Measurements from ENCODE around the gene SLC6A12. TPM values are rescaled to one million over a fixed set of nuclear protein-coding genes. Genes with fewer than 3 reads are reported as not detected.

The SLC6A12 gene
- total RNA-seq, 1 experiment from 2014 or later, result not detected

DNA sequence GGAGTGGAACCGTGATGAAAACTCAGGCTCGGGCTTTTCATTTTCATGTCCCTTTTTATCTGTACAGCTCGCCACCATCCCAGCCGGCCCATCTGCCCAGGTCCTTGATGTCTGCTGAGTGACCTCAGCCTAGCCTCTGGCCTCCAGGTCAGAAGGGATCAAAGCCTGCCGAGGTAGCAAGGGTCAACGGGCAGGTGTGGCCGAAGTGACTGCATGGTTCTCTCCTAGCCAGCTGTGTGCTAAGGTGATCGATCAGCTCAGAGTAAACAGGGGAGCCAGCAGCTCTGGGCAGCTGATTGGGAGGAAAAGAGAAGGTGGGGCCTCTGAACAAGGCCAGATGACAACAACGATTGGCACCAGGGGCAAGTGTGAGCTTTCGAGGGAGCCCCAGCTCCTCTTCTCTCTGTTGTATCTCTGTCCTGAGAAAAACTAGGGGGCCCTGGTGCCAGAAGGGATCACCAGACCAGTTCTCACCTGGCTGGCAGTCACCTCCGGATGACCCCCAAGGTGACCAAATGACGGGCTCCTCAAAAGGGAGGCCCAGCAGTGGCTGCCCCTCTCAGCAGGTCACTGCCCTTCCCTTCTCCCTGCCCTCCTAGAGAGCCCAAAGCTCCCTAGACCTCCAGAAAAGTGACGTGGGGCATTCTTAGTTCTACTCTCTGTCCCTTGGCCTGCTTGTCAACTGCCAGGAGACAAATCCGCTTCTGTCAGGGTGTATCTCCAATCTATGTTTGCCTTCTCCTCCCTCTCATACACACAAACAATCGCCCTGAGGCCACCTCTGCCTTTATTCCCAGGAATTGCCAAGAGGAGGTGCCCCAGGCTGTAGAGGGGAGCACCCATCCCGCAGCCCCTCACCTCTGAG is 3.4 kb downstream of the SLC6A12 start:
- H3K4me1 ChIP-seq (ENCODE audit: low read length), result peaks cover 11% of the 10 kb centered on the region
- H3K36me3 ChIP-seq (ENCODE audit: insufficient read depth, low read length), result no peaks in the 10 kb centered on the region
- no peaks in the 10 kb centered on the region for H3K27me3 ChIP-seq (ENCODE audit: low read length)
- H3K27ac ChIP-seq (ENCODE audit: low read length), result no peak overlapping the region
- no peaks in the 10 kb centered on the region for H3K79me2 ChIP-seq (ENCODE audit: low read length)
- no peaks in the 10 kb centered on the region for H3K9me2 ChIP-seq (replicated peaks; ENCODE audit: insufficient read depth, low read length)
- no peak overlapping the region for H3K9ac ChIP-seq (ENCODE audit: low read length)
- H3K9me3 ChIP-seq (ENCODE audit: low read length), result no peaks in the 10 kb centered on the region
- no peak overlapping the region for H3K4me2 ChIP-seq (ENCODE audit: low read depth, low read length, poor library complexity, severe bottlenecking)
- no peak overlapping the region for H2AFZ ChIP-seq (ENCODE audit: low read length)
- no peaks in the 10 kb centered on the region for H4K20me1 ChIP-seq (ENCODE audit: insufficient read depth, low read depth, low read length)
- H3K4me3 ChIP-seq (ENCODE audit: low read length), result no peak overlapping the region
- DNase-seq, result no peak

GRCh38 chr12:209851-210250 is 4.1 kb downstream of the SLC6A12 start:
- Histone ChIP-seq H2AFZ (ENCODE audit: low read length) (no peak overlapping the region), H3K4me1 (ENCODE audit: low read length) (peaks cover 11% of the 10 kb centered on the region), H3K9me3 (ENCODE audit: low read length) (no peaks in the 10 kb centered on the region), H3K27me3 (ENCODE audit: low read length) (no peaks in the 10 kb centered on the region), H3K4me2 (ENCODE audit: low read depth, low read length, poor library complexity, severe bottlenecking) (no peak overlapping the region), H3K9me2 (replicated peaks; ENCODE audit: insufficient read depth, low read length) (no peaks in the 10 kb centered on the region), H3K9ac (ENCODE audit: low read length) (no peak overlapping the region), H3K36me3 (ENCODE audit: insufficient read depth, low read length) (no peaks in the 10 kb centered on the region), H3K4me3 (ENCODE audit: low read length) (no peak overlapping the region), H3K27ac (ENCODE audit: low read length) (no peak overlapping the region), H3K79me2 (ENCODE audit: low read length) (no peaks in the 10 kb centered on the region), H4K20me1 (ENCODE audit: insufficient read depth, low read depth, low read length) (no peaks in the 10 kb centered on the region)
- DNase-seq, result no peak

GRCh38 chr12:209246-209645 is 4.7 kb downstream of the SLC6A12 start:
- Histone ChIP-seq H3K4me3 (ENCODE audit: low read length) (no peak overlapping the region), H3K79me2 (ENCODE audit: low read length) (no peaks in the 10 kb centered on the region), H3K4me1 (ENCODE audit: low read length) (peaks cover 11% of the 10 kb centered on the region), H3K27ac (ENCODE audit: low read length) (no peak overlapping the region), H3K36me3 (ENCODE audit: insufficient read depth, low read length) (no peaks in the 10 kb centered on the region), H3K9me2 (replicated peaks; ENCODE audit: insufficient read depth, low read length) (no peaks in the 10 kb centered on the region), H3K27me3 (ENCODE audit: low read length) (no peaks in the 10 kb centered on the region), H4K20me1 (ENCODE audit: insufficient read depth, low read depth, low read length) (no peaks in the 10 kb centered on the region), H3K9me3 (ENCODE audit: low read length) (no peaks in the 10 kb centered on the region), H3K9ac (ENCODE audit: low read length) (no peak overlapping the region), H2AFZ (ENCODE audit: low read length) (no peak overlapping the region), H3K4me2 (ENCODE audit: low read depth, low read length, poor library complexity, severe bottlenecking) (no peak overlapping the region)
- DNase-seq, result no peak

DNA sequence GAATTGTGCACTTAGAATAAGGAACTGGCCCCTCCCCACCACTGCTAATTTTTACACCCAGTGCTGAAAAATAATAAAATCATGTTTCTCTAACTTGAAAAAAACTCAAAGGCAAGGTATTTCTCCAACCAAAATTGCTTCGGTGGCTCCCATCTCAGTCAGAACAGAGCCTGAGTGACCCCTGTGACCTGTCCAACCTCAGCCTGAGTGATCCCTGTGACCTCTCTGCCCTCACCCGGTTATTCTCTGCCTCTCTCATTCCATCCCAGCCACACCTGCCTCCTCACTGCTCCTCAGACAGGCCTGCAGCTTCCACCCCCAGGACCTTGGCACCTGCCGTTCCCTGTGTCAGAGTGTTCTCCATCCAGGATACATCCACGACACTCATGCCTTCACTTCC is 5.1 kb downstream of the SLC6A12 start:
- H3K27me3 ChIP-seq (ENCODE audit: low read length), result no peaks in the 10 kb centered on the region
- H3K36me3 ChIP-seq (ENCODE audit: insufficient read depth, low read length), result no peaks in the 10 kb centered on the region

GRCh38 chr12:207804-208203 is 6.2 kb downstream of the SLC6A12 start:
- H3K79me2 ChIP-seq (ENCODE audit: low read length), result no peaks in the 10 kb centered on the region
- no peaks in the 10 kb centered on the region for H3K27me3 ChIP-seq (ENCODE audit: low read length)
- no peak overlapping the region for H3K9ac ChIP-seq (ENCODE audit: low read length)
- no peaks in the 10 kb centered on the region for H3K36me3 ChIP-seq (ENCODE audit: insufficient read depth, low read length)
- DNase-seq, result no peak
- H3K4me1 ChIP-seq (ENCODE audit: low read length), result peaks cover 5% of the 10 kb centered on the region
- H3K4me2 ChIP-seq (ENCODE audit: low read depth, low read length, poor library complexity, severe bottlenecking), result no peak overlapping the region
- H3K27ac ChIP-seq (ENCODE audit: low read length), result no peak overlapping the region
- H4K20me1 ChIP-seq (ENCODE audit: insufficient read depth, low read depth, low read length), result no peaks in the 10 kb centered on the region
- H3K9me2 ChIP-seq (replicated peaks; ENCODE audit: insufficient read depth, low read length), result no peaks in the 10 kb centered on the region
- no peaks in the 10 kb centered on the region for H3K9me3 ChIP-seq (ENCODE audit: low read length)
- no peak overlapping the region for H3K4me3 ChIP-seq (ENCODE audit: low read length)
- no peak overlapping the region for H2AFZ ChIP-seq (ENCODE audit: low read length)

More for the DNA sequence above, 5.1 kb downstream of the SLC6A12 start:
- Histone ChIP-seq H3K4me3 (ENCODE audit: low read length) (no peak overlapping the region), H3K4me2 (ENCODE audit: low read depth, low read length, poor library complexity, severe bottlenecking) (no peak overlapping the region), H3K79me2 (ENCODE audit: low read length) (no peaks in the 10 kb centered on the region), H4K20me1 (ENCODE audit: insufficient read depth, low read depth, low read length) (no peaks in the 10 kb centered on the region), H3K9me3 (ENCODE audit: low read length) (no peaks in the 10 kb centered on the region), H3K27ac (ENCODE audit: low read length) (no peak overlapping the region), H3K4me1 (ENCODE audit: low read length) (peaks cover 11% of the 10 kb centered on the region), H2AFZ (ENCODE audit: low read length) (no peak overlapping the region), H3K9me2 (replicated peaks; ENCODE audit: insufficient read depth, low read length) (no peaks in the 10 kb centered on the region), H3K9ac (ENCODE audit: low read length) (no peak overlapping the region)
- DNase-seq, result no peak

GRCh38 chr12:206746-207440 is 7.1 kb downstream of the SLC6A12 start:
- Histone ChIP-seq H4K20me1 (ENCODE audit: insufficient read depth, low read depth, low read length) (no peaks in the 10 kb centered on the region), H2AFZ (ENCODE audit: low read length) (no peak overlapping the region), H3K27ac (ENCODE audit: low read length) (no peak overlapping the region), H3K27me3 (ENCODE audit: low read length) (no peaks in the 10 kb centered on the region), H3K4me2 (ENCODE audit: low read depth, low read length, poor library complexity, severe bottlenecking) (no peak overlapping the region), H3K79me2 (ENCODE audit: low read length) (no peaks in the 10 kb centered on the region), H3K9me2 (replicated peaks; ENCODE audit: insufficient read depth, low read length) (no peaks in the 10 kb centered on the region), H3K9ac (ENCODE audit: low read length) (no peak overlapping the region), H3K4me1 (ENCODE audit: low read length) (no peaks in the 10 kb centered on the region), H3K9me3 (ENCODE audit: low read length) (no peaks in the 10 kb centered on the region), H3K4me3 (ENCODE audit: low read length) (no peak overlapping the region), H3K36me3 (ENCODE audit: insufficient read depth, low read length) (no peaks in the 10 kb centered on the region)
- DNase-seq, result no peak

DNA sequence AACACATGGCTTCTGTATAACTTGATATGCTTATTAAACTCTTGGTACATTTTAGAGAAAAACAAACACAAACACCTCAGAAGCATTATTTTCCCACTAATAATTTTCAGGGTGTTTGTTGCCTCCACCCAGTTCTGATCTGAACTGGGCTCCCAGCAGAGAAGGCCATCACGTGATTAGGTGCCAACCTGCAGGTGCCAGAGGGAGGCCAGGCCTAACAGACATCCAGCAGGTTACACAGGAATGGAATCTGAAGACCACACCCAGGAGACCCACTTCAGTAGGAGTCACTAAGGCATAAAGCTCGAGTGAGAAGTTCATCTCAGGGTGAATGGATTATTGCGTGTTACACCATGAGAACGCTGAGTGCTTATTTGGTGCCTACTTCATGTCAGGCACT is 8.9 kb downstream of the SLC6A12 start:
- no peak overlapping the region for H3K27ac ChIP-seq (ENCODE audit: low read length)

DNA sequence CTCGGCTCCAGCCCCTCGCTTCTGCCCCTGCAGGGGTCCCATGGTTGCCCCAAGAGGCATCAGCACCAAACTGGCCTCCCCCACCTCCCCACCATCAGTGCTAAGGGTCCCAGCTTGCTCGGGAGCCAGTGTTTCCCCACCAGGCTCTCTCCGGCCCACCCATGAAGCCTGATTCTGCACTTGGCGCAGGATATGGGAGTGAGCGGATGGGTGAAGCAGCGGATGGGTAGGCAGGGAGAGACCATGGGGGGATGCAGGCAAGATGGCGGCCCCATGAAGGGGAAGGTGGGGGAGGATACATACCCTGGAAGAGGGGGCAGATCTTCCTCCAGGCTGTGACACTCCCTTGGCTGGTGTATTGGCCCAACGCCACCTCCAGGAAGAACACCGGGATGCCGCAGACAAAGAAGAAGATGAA is 9.7 kb downstream of the SLC6A12 start:
- H3K27me3 ChIP-seq (ENCODE audit: low read length), result no peaks in the 10 kb centered on the region
- no peak overlapping the region for H2AFZ ChIP-seq (ENCODE audit: low read length)
- H3K4me2 ChIP-seq (ENCODE audit: low read depth, low read length, poor library complexity, severe bottlenecking), result no peak overlapping the region
- no peaks in the 10 kb centered on the region for H3K9me2 ChIP-seq (replicated peaks; ENCODE audit: insufficient read depth, low read length)
- H4K20me1 ChIP-seq (ENCODE audit: insufficient read depth, low read depth, low read length), result no peaks in the 10 kb centered on the region
- H3K36me3 ChIP-seq (ENCODE audit: insufficient read depth, low read length), result no peaks in the 10 kb centered on the region
- H3K9ac ChIP-seq (ENCODE audit: low read length), result no peak overlapping the region
- no peak overlapping the region for H3K27ac ChIP-seq (ENCODE audit: low read length)
- DNase-seq, result no peak
- H3K4me1 ChIP-seq (ENCODE audit: low read length), result no peaks in the 10 kb centered on the region
- no peaks in the 10 kb centered on the region for H3K79me2 ChIP-seq (ENCODE audit: low read length)
- no peaks in the 10 kb centered on the region for H3K9me3 ChIP-seq (ENCODE audit: low read length)
- no peak overlapping the region for H3K4me3 ChIP-seq (ENCODE audit: low read length)

More for the DNA sequence above, 8.9 kb downstream of the SLC6A12 start:
- Histone ChIP-seq H2AFZ (ENCODE audit: low read length) (no peak overlapping the region), H3K27me3 (ENCODE audit: low read length) (no peaks in the 10 kb centered on the region), H3K4me3 (ENCODE audit: low read length) (no peak overlapping the region), H3K79me2 (ENCODE audit: low read length) (no peaks in the 10 kb centered on the region), H3K9me3 (ENCODE audit: low read length) (no peaks in the 10 kb centered on the region), H3K9me2 (replicated peaks; ENCODE audit: insufficient read depth, low read length) (no peaks in the 10 kb centered on the region), H3K36me3 (ENCODE audit: insufficient read depth, low read length) (no peaks in the 10 kb centered on the region), H3K9ac (ENCODE audit: low read length) (no peak overlapping the region), H3K4me1 (ENCODE audit: low read length) (no peaks in the 10 kb centered on the region), H4K20me1 (ENCODE audit: insufficient read depth, low read depth, low read length) (no peaks in the 10 kb centered on the region), H3K4me2 (ENCODE audit: low read depth, low read length, poor library complexity, severe bottlenecking) (no peak overlapping the region)
- no peak for DNase-seq
